ENCODE data around the gene LYPD6B. TPM values are rescaled to one million over a fixed set of nuclear protein-coding genes. Genes with fewer than 3 reads are reported as not detected.

LYPD6B gene
- polyA plus RNA-seq, 1 donor: 1.4 TPM

DNA sequence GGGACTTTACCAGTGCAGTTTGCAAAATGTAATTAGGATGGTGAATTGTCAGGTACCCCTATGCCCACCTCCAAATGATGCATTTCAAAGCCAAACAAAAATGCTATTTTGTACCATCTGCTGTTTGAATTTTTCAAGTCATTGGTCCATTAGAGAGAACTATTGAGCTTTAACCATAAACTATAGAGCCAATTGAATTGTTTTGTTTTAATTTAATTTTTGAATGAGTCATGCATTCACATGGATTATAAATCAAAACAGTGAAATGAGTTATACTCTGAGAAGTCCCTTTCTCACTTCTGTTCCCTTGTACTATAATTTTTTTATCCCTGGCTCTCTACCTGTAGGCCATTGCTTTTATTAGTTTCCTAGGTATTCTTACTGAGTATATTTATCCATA, 151.3 kb downstream of the LYPD6B start:
- H3K4me3 ChIP-seq (ENCODE audit: low read length): no peak overlapping the region
- H3K4me1 ChIP-seq (ENCODE audit: control insufficient read depth, insufficient read depth, low read length): no peaks in the 10 kb centered on the region
- no peaks in the 10 kb centered on the region for H3K27me3 ChIP-seq (ENCODE audit: control insufficient read depth, insufficient read depth, low read length)
- no peak for DNase-seq
- H3K36me3 ChIP-seq (ENCODE audit: control insufficient read depth, insufficient read depth, low read length): no peaks in the 10 kb centered on the region
- H3K27ac ChIP-seq (ENCODE audit: low read length): no peak overlapping the region
- H3K9me3 ChIP-seq (ENCODE audit: control insufficient read depth, low read depth, low read length): no peaks in the 10 kb centered on the region

GRCh38 chr2:149191915-149192314, 153.4 kb downstream of the LYPD6B start:
- no peaks in the 10 kb centered on the region for H3K36me3 ChIP-seq (ENCODE audit: control insufficient read depth, insufficient read depth, low read length)
- no peak overlapping the region for H3K4me3 ChIP-seq (ENCODE audit: low read length)
- no peaks in the 10 kb centered on the region for H3K4me1 ChIP-seq (ENCODE audit: control insufficient read depth, insufficient read depth, low read length)
- no peak overlapping the region for H3K27ac ChIP-seq (ENCODE audit: low read length)
- 100% methylated on average over 2 of the region's 5 CpGs for WGBS (ENCODE audit: insufficient coverage, low lambda C conversion rate)
- H3K27me3 ChIP-seq (ENCODE audit: control insufficient read depth, insufficient read depth, low read length): no peaks in the 10 kb centered on the region
- no peaks in the 10 kb centered on the region for H3K9me3 ChIP-seq (ENCODE audit: control insufficient read depth, low read depth, low read length)
- DNase-seq: no peak

- Histone ChIP-seq H3K4me1 (ENCODE audit: control insufficient read depth, insufficient read depth, low read length) (no peaks in the 10 kb centered on the region), H3K27ac (ENCODE audit: low read length) (no peak overlapping the region), H3K36me3 (ENCODE audit: control insufficient read depth, insufficient read depth, low read length) (no peaks in the 10 kb centered on the region), H3K27me3 (ENCODE audit: control insufficient read depth, insufficient read depth, low read length) (no peaks in the 10 kb centered on the region), H3K4me3 (ENCODE audit: low read length) (no peak overlapping the region), H3K9me3 (ENCODE audit: control insufficient read depth, low read depth, low read length) (no peaks in the 10 kb centered on the region)
- DNase-seq: no peak
- no CpG with 5 or more reads among the region's 1 CpG for WGBS (ENCODE audit: insufficient coverage, low lambda C conversion rate)
Measured at GRCh38 chr2:149192427-149192826, 153.9 kb downstream of the LYPD6B start.

DNA sequence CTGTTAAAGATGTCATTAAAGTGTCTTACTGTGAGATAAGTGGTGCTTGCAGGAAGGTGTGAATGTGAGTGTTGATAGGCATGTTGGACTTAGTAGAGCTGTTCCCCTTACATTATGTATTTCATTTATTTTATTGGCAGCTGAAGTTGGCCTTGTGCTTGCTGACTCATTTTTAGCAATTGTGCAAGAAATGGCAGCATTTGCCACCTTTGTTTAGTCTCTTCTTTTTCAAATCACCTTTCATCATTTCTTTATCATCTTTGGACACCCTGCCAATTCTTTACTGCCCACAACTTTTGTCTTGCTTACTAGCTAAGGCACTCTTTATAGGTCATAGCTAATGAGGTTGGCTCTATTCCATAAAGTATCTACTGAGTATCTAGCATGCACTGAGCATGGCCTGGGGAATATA, 161.6 kb downstream of the LYPD6B start:
- H3K4me3 ChIP-seq (ENCODE audit: low read length): no peak overlapping the region
- H3K9me3 ChIP-seq (ENCODE audit: control insufficient read depth, low read depth, low read length): no peaks in the 10 kb centered on the region
- H3K4me1 ChIP-seq (ENCODE audit: control insufficient read depth, insufficient read depth, low read length): no peaks in the 10 kb centered on the region
- no peak overlapping the region for H3K27ac ChIP-seq (ENCODE audit: low read length)
- no peaks in the 10 kb centered on the region for H3K36me3 ChIP-seq (ENCODE audit: control insufficient read depth, insufficient read depth, low read length)
- DNase-seq: peak in 1 of 2 donors; percentile 17
- no peaks in the 10 kb centered on the region for H3K27me3 ChIP-seq (ENCODE audit: control insufficient read depth, insufficient read depth, low read length)

GRCh38 chr2:149204686-149205085, 166.2 kb downstream of the LYPD6B start:
- no peak for DNase-seq
- WGBS (ENCODE audit: insufficient coverage, low lambda C conversion rate): no CpG with 5 or more reads among the region's 4 CpGs
- H3K27ac ChIP-seq (ENCODE audit: low read length): no peak overlapping the region
- H3K36me3 ChIP-seq (ENCODE audit: control insufficient read depth, insufficient read depth, low read length): no peaks in the 10 kb centered on the region
- no peak overlapping the region for H3K4me3 ChIP-seq (ENCODE audit: low read length)
- no peaks in the 10 kb centered on the region for H3K9me3 ChIP-seq (ENCODE audit: control insufficient read depth, low read depth, low read length)
- no peaks in the 10 kb centered on the region for H3K27me3 ChIP-seq (ENCODE audit: control insufficient read depth, insufficient read depth, low read length)
- H3K4me1 ChIP-seq (ENCODE audit: control insufficient read depth, insufficient read depth, low read length): no peaks in the 10 kb centered on the region

DNA sequence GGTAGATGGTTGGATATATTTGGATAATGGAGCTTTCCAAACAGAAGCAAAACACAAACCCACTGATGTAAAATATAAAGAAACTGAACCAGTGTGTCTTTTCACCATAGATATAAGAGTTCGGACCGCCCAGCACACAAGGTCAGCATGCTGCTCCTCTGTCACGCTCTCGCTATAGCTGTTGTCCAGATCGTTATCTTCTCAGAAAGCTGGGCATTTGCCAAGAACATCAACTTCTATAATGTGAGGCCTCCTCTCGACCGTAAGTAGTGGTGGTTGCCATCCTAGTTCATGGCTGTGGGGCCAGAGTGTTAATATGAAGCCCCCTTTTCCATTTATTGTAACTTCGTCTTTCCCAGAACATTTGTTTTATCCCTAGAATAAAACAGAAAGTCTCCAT, 166.6 kb downstream of the LYPD6B start:
- no CpG with 5 or more reads among the region's 8 CpGs for WGBS (ENCODE audit: insufficient coverage, low lambda C conversion rate)
- Histone ChIP-seq H3K4me1 (ENCODE audit: control insufficient read depth, insufficient read depth, low read length) (no peaks in the 10 kb centered on the region), H3K36me3 (ENCODE audit: control insufficient read depth, insufficient read depth, low read length) (no peaks in the 10 kb centered on the region), H3K27ac (ENCODE audit: low read length) (no peak overlapping the region), H3K27me3 (ENCODE audit: control insufficient read depth, insufficient read depth, low read length) (no peaks in the 10 kb centered on the region), H3K4me3 (ENCODE audit: low read length) (no peak overlapping the region), H3K9me3 (ENCODE audit: control insufficient read depth, low read depth, low read length) (no peaks in the 10 kb centered on the region)
- DNase-seq: no peak

DNA sequence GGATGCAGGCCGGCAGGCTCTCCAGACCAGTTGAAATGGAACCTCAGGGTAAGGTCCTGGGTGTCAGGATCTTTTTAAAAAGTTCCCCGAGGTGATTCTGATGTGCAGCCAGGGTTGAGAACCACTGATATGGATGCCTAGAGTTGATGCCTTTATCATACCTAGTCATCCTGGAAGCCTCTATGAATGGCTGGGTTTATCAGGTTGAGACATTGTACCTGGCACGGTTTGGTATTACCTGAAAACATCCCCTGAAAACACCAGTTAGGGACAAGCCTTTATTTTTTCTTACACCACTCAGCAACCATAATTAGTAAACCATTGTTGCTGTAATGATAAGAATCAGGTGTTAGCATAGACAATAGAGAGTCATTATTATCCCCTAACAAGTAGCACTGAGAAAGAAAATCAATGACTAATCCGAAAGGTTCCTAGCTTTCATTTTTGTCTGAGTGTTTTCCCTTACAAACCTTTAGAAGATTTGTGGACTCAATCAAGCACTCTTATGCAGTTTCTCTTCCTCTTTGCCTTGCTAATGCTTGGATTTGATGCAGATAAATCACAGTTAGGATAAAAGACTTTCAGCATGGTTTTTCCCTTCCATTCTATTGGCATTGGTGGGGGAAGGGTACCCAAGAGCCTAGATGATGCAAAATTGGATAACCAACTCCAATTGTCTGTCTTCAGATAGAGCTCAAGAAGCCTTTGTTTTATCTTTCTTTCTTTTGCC, 175.4 kb downstream of the LYPD6B start:
- Histone ChIP-seq H3K9me3 (ENCODE audit: control insufficient read depth, low read depth, low read length) (no peaks in the 10 kb centered on the region), H3K27ac (ENCODE audit: low read length) (no peak overlapping the region), H3K27me3 (ENCODE audit: control insufficient read depth, insufficient read depth, low read length) (no peaks in the 10 kb centered on the region), H3K4me1 (ENCODE audit: control insufficient read depth, insufficient read depth, low read length) (peaks cover under 1% of the 10 kb centered on the region), H3K36me3 (ENCODE audit: control insufficient read depth, insufficient read depth, low read length) (no peaks in the 10 kb centered on the region), H3K4me3 (ENCODE audit: low read length) (no peak overlapping the region)
- WGBS (ENCODE audit: insufficient coverage, low lambda C conversion rate): 70% methylated on average over 1 of the region's 4 CpGs
- no peak for DNase-seq

GRCh38 chr2:149218497-149218896, 180.0 kb downstream of the LYPD6B start:
- no peaks in the 10 kb centered on the region for H3K36me3 ChIP-seq (ENCODE audit: control insufficient read depth, insufficient read depth, low read length)
- peak; percentile 34 to 67 for DNase-seq

DNA sequence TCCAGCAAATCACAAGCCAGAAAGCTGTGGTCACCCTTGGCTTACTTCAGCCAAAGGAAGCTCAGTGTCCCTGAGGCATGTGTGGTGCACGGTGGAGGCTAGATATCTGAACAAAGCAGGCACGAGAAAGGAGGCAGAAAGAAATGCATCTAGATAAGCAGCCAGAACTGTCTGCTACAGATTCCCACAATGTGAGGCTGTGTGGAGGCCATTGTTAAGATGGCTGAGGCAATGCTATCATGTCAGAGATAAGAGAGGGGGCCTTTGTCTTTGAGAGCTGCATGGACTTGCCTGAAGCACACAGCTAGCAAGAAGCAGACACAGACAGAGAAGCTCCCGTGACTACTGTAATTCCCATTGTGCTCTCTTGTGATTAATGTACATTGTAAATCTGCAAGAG, 181.4 kb downstream of the LYPD6B start:
- no peaks in the 10 kb centered on the region for H3K9me3 ChIP-seq (ENCODE audit: control insufficient read depth, low read depth, low read length)

More at GRCh38 chr2:149218497-149218896, 180.0 kb downstream of the LYPD6B start:
- Histone ChIP-seq H3K4me1 (ENCODE audit: control insufficient read depth, insufficient read depth, low read length) (peaks cover 5% of the 10 kb centered on the region), H3K9me3 (ENCODE audit: control insufficient read depth, low read depth, low read length) (no peaks in the 10 kb centered on the region), H3K4me3 (ENCODE audit: low read length) (no peak overlapping the region), H3K27me3 (ENCODE audit: control insufficient read depth, insufficient read depth, low read length) (no peaks in the 10 kb centered on the region), H3K27ac (ENCODE audit: low read length) (peak overlapping the region; percentile 26)

GRCh38 chr2:149221002-149221401, 182.5 kb downstream of the LYPD6B start:
- Histone ChIP-seq H3K4me1 (ENCODE audit: control insufficient read depth, insufficient read depth, low read length) (peaks cover 8% of the 10 kb centered on the region), H3K4me3 (ENCODE audit: low read length) (no peak overlapping the region), H3K9me3 (ENCODE audit: control insufficient read depth, low read depth, low read length) (no peaks in the 10 kb centered on the region), H3K36me3 (ENCODE audit: control insufficient read depth, insufficient read depth, low read length) (no peaks in the 10 kb centered on the region), H3K27ac (ENCODE audit: low read length) (no peak overlapping the region), H3K27me3 (ENCODE audit: control insufficient read depth, insufficient read depth, low read length) (no peaks in the 10 kb centered on the region)
- DNase-seq: no peak
- no CpG with 5 or more reads among the region's 9 CpGs for WGBS (ENCODE audit: insufficient coverage, low lambda C conversion rate)

More for the DNA sequence above, 181.4 kb downstream of the LYPD6B start:
- Histone ChIP-seq H3K36me3 (ENCODE audit: control insufficient read depth, insufficient read depth, low read length) (no peaks in the 10 kb centered on the region), H3K27me3 (ENCODE audit: control insufficient read depth, insufficient read depth, low read length) (no peaks in the 10 kb centered on the region), H3K4me3 (ENCODE audit: low read length) (no peak overlapping the region), H3K27ac (ENCODE audit: low read length) (no peak overlapping the region), H3K4me1 (ENCODE audit: control insufficient read depth, insufficient read depth, low read length) (peaks cover 8% of the 10 kb centered on the region)
- no CpG with 5 or more reads among the region's 3 CpGs for WGBS (ENCODE audit: insufficient coverage, low lambda C conversion rate)
- DNase-seq: no peak

GRCh38 chr2:149221898-149222297, 183.4 kb downstream of the LYPD6B start:
- Histone ChIP-seq H3K4me1 (ENCODE audit: control insufficient read depth, insufficient read depth, low read length) (peaks cover 12% of the 10 kb centered on the region), H3K9me3 (ENCODE audit: control insufficient read depth, low read depth, low read length) (no peaks in the 10 kb centered on the region), H3K27ac (ENCODE audit: low read length) (no peak overlapping the region), H3K27me3 (ENCODE audit: control insufficient read depth, insufficient read depth, low read length) (no peaks in the 10 kb centered on the region), H3K4me3 (ENCODE audit: low read length) (no peak overlapping the region), H3K36me3 (ENCODE audit: control insufficient read depth, insufficient read depth, low read length) (no peaks in the 10 kb centered on the region)
- WGBS (ENCODE audit: insufficient coverage, low lambda C conversion rate): no CpG with 5 or more reads among the region's 9 CpGs
- DNase-seq: no peak
